ENCODE measurements around the gene WWC1. TPM values are rescaled to one million over a fixed set of nuclear protein-coding genes. Genes with fewer than 3 reads are reported as not detected.

Gene WWC1
- total and polyA plus RNA-seq, 2 donors: 0.66 to 6.0 TPM

GRCh38 chr5:168362097-168362885, 70.8 kb downstream of the WWC1 start:
- H3K4me1 ChIP-seq (ENCODE audit: control insufficient read depth in 2 of 2, insufficient read depth in 2 of 2, low read length in 2 of 2): no peaks in the 10 kb centered on the region
- H3K36me3 ChIP-seq (ENCODE audit: control insufficient read depth in 2 of 2, insufficient read depth in 2 of 2, low read length in 1 of 2): no peaks in the 10 kb centered on the region
- H3K27ac ChIP-seq (ENCODE audit: low read depth in 1 of 2, low read length in 1 of 2): no peak overlapping the region
- 89% methylated on average over 3 of the region's 3 CpGs for WGBS
- no peaks in the 10 kb centered on the region for H3K27me3 ChIP-seq (ENCODE audit: control insufficient read depth in 2 of 2, insufficient read depth in 1 of 2, low read length in 1 of 2)
- no peaks in the 10 kb centered on the region for H3K9me3 ChIP-seq (ENCODE audit: control insufficient read depth in 2 of 2, insufficient read depth in 1 of 2, low read length in 1 of 2)
- no peak for DNase-seq (ENCODE audit: low read depth in 6 of 9, low spot score in 9 of 9)
- no peak overlapping the region for H3K4me3 ChIP-seq (ENCODE audit: low read length in 2 of 2)

- whole genome bisulfite sequencing: 88% methylated on average over 11 of the region's 11 CpGs
- Histone ChIP-seq H3K4me3 (ENCODE audit: low read length in 2 of 2) (no peak overlapping the region), H3K36me3 (ENCODE audit: control insufficient read depth in 2 of 2, insufficient read depth in 2 of 2, low read length in 1 of 2) (no peaks in the 10 kb centered on the region), H3K4me1 (ENCODE audit: control insufficient read depth in 2 of 2, insufficient read depth in 2 of 2, low read length in 2 of 2) (no peaks in the 10 kb centered on the region), H3K9me3 (ENCODE audit: control insufficient read depth in 2 of 2, insufficient read depth in 1 of 2, low read length in 1 of 2) (no peaks in the 10 kb centered on the region), H3K27me3 (ENCODE audit: control insufficient read depth in 2 of 2, insufficient read depth in 1 of 2, low read length in 1 of 2) (no peaks in the 10 kb centered on the region), H3K27ac (ENCODE audit: low read depth in 1 of 2, low read length in 1 of 2) (no peak overlapping the region)
- no peak for DNase-seq (ENCODE audit: low read depth in 6 of 9, low spot score in 9 of 9)
These were observed 72.8 kb downstream of the WWC1 start for GRCh38 chr5:168364151-168364661.

- no peak overlapping the region for H3K4me3 ChIP-seq (ENCODE audit: low read length in 2 of 2)
- H3K9me3 ChIP-seq (ENCODE audit: control insufficient read depth in 2 of 2, insufficient read depth in 1 of 2, low read length in 1 of 2): no peaks in the 10 kb centered on the region
- no peak for DNase-seq (ENCODE audit: low read depth in 6 of 9, low spot score in 9 of 9)
- 73% methylated on average over 12 of the region's 12 CpGs for WGBS
- no peaks in the 10 kb centered on the region for H3K4me1 ChIP-seq (ENCODE audit: control insufficient read depth in 2 of 2, insufficient read depth in 2 of 2, low read length in 2 of 2)
- no peaks in the 10 kb centered on the region for H3K27me3 ChIP-seq (ENCODE audit: control insufficient read depth in 2 of 2, insufficient read depth in 1 of 2, low read length in 1 of 2)
- H3K27ac ChIP-seq (ENCODE audit: low read depth in 1 of 2, low read length in 1 of 2): no peak overlapping the region
- no peaks in the 10 kb centered on the region for H3K36me3 ChIP-seq (ENCODE audit: control insufficient read depth in 2 of 2, insufficient read depth in 2 of 2, low read length in 1 of 2)
These were observed 73.5 kb downstream of the WWC1 start for GRCh38 chr5:168364750-168365550.

- Histone ChIP-seq H3K27me3 (ENCODE audit: control insufficient read depth in 2 of 2, insufficient read depth in 1 of 2, low read length in 1 of 2) (no peaks in the 10 kb centered on the region), H3K27ac (ENCODE audit: low read depth in 1 of 2, low read length in 1 of 2) (no peak overlapping the region), H3K9me3 (ENCODE audit: control insufficient read depth in 2 of 2, insufficient read depth in 1 of 2, low read length in 1 of 2) (no peaks in the 10 kb centered on the region), H3K36me3 (ENCODE audit: control insufficient read depth in 2 of 2, insufficient read depth in 2 of 2, low read length in 1 of 2) (no peaks in the 10 kb centered on the region), H3K4me3 (ENCODE audit: low read length in 2 of 2) (no peak overlapping the region), H3K4me1 (ENCODE audit: control insufficient read depth in 2 of 2, insufficient read depth in 2 of 2, low read length in 2 of 2) (no peaks in the 10 kb centered on the region)
- 63% methylated on average over 10 of the region's 10 CpGs for WGBS
- no peak for DNase-seq (ENCODE audit: low read depth in 6 of 9, low spot score in 9 of 9)
These were observed 74.2 kb downstream of the WWC1 start for GRCh38 chr5:168365581-168366081.

GRCh38 chr5:168366116-168366515, 74.7 kb downstream of the WWC1 start:
- no peak overlapping the region for H3K27ac ChIP-seq (ENCODE audit: low read depth in 1 of 2, low read length in 1 of 2)
- H3K27me3 ChIP-seq (ENCODE audit: control insufficient read depth in 2 of 2, insufficient read depth in 1 of 2, low read length in 1 of 2): no peaks in the 10 kb centered on the region
- H3K36me3 ChIP-seq (ENCODE audit: control insufficient read depth in 2 of 2, insufficient read depth in 2 of 2, low read length in 1 of 2): no peaks in the 10 kb centered on the region
- no peaks in the 10 kb centered on the region for H3K9me3 ChIP-seq (ENCODE audit: control insufficient read depth in 2 of 2, insufficient read depth in 1 of 2, low read length in 1 of 2)
- no peak for DNase-seq (ENCODE audit: low read depth in 6 of 9, low spot score in 9 of 9)
- H3K4me1 ChIP-seq (ENCODE audit: control insufficient read depth in 2 of 2, insufficient read depth in 2 of 2, low read length in 2 of 2): no peaks in the 10 kb centered on the region
- H3K4me3 ChIP-seq (ENCODE audit: low read length in 2 of 2): no peak overlapping the region
- 83% methylated on average over 3 of the region's 3 CpGs for WGBS

- no peak overlapping the region for H3K4me3 ChIP-seq (ENCODE audit: low read length in 2 of 2)
- H3K36me3 ChIP-seq (ENCODE audit: control insufficient read depth in 2 of 2, insufficient read depth in 2 of 2, low read length in 1 of 2): no peaks in the 10 kb centered on the region
- no peaks in the 10 kb centered on the region for H3K27me3 ChIP-seq (ENCODE audit: control insufficient read depth in 2 of 2, insufficient read depth in 1 of 2, low read length in 1 of 2)
- no peaks in the 10 kb centered on the region for H3K4me1 ChIP-seq (ENCODE audit: control insufficient read depth in 2 of 2, insufficient read depth in 2 of 2, low read length in 2 of 2)
- WGBS: 84% methylated on average over 3 of the region's 3 CpGs
- no peak overlapping the region for H3K27ac ChIP-seq (ENCODE audit: low read depth in 1 of 2, low read length in 1 of 2)
- H3K9me3 ChIP-seq (ENCODE audit: control insufficient read depth in 2 of 2, insufficient read depth in 1 of 2, low read length in 1 of 2): no peaks in the 10 kb centered on the region
- DNase-seq (ENCODE audit: low read depth in 6 of 9, low spot score in 9 of 9): no peak
These were observed 77.4 kb downstream of the WWC1 start for GRCh38 chr5:168368854-168369253.

GRCh38 chr5:168370831-168371230, 79.4 kb downstream of the WWC1 start:
- Histone ChIP-seq H3K27me3 (ENCODE audit: control insufficient read depth in 2 of 2, insufficient read depth in 1 of 2, low read length in 1 of 2) (no peaks in the 10 kb centered on the region), H3K4me1 (ENCODE audit: control insufficient read depth in 2 of 2, insufficient read depth in 2 of 2, low read length in 2 of 2) (no peaks in the 10 kb centered on the region), H3K27ac (ENCODE audit: low read depth in 1 of 2, low read length in 1 of 2) (no peak overlapping the region), H3K9me3 (ENCODE audit: control insufficient read depth in 2 of 2, insufficient read depth in 1 of 2, low read length in 1 of 2) (no peaks in the 10 kb centered on the region), H3K36me3 (ENCODE audit: control insufficient read depth in 2 of 2, insufficient read depth in 2 of 2, low read length in 1 of 2) (no peaks in the 10 kb centered on the region), H3K4me3 (ENCODE audit: low read length in 2 of 2) (no peak overlapping the region)
- DNase-seq (ENCODE audit: low read depth in 6 of 9, low spot score in 9 of 9): no peak
- WGBS: 95% methylated on average over 4 of the region's 4 CpGs

- WGBS: 87% methylated on average over 2 of the region's 2 CpGs
- DNase-seq (ENCODE audit: low read depth in 6 of 9, low spot score in 9 of 9): no peak
- no peaks in the 10 kb centered on the region for H3K4me1 ChIP-seq (ENCODE audit: control insufficient read depth in 2 of 2, insufficient read depth in 2 of 2, low read length in 2 of 2)
- H3K4me3 ChIP-seq (ENCODE audit: low read length in 2 of 2): no peak overlapping the region
- H3K27ac ChIP-seq (ENCODE audit: low read depth in 1 of 2, low read length in 1 of 2): no peak overlapping the region
- H3K9me3 ChIP-seq (ENCODE audit: control insufficient read depth in 2 of 2, insufficient read depth in 1 of 2, low read length in 1 of 2): no peaks in the 10 kb centered on the region
- no peaks in the 10 kb centered on the region for H3K27me3 ChIP-seq (ENCODE audit: control insufficient read depth in 2 of 2, insufficient read depth in 1 of 2, low read length in 1 of 2)
- no peaks in the 10 kb centered on the region for H3K36me3 ChIP-seq (ENCODE audit: control insufficient read depth in 2 of 2, insufficient read depth in 2 of 2, low read length in 1 of 2)
These were observed 81.0 kb downstream of the WWC1 start for GRCh38 chr5:168372356-168372946.

GRCh38 chr5:168374532-168374931, 83.1 kb downstream of the WWC1 start:
- Histone ChIP-seq H3K4me1 (ENCODE audit: control insufficient read depth in 2 of 2, insufficient read depth in 2 of 2, low read length in 2 of 2) (no peaks in the 10 kb centered on the region), H3K4me3 (ENCODE audit: low read length in 2 of 2) (no peak overlapping the region), H3K9me3 (ENCODE audit: control insufficient read depth in 2 of 2, insufficient read depth in 1 of 2, low read length in 1 of 2) (no peaks in the 10 kb centered on the region), H3K36me3 (ENCODE audit: control insufficient read depth in 2 of 2, insufficient read depth in 2 of 2, low read length in 1 of 2) (no peaks in the 10 kb centered on the region), H3K27ac (ENCODE audit: low read depth in 1 of 2, low read length in 1 of 2) (no peak overlapping the region), H3K27me3 (ENCODE audit: control insufficient read depth in 2 of 2, insufficient read depth in 1 of 2, low read length in 1 of 2) (no peaks in the 10 kb centered on the region)
- whole genome bisulfite sequencing: 95% methylated on average over 4 of the region's 4 CpGs
- no peak for DNase-seq (ENCODE audit: low read depth in 6 of 9, low spot score in 9 of 9)

Data from thymus (tissue), 11 donors.